NOMO-1 (cell line): ENCODE data around the gene SEPTIN10.
A peak's percentile ranks its signal among the peaks of the same experiment; 100 is the strongest.
"Not testable (repeated sequence)": the region's sequence is repeated elsewhere in the genome, so short reads cannot be mapped to it uniquely, and the experiment has no call there.

ENCODE experiments used
- DNase-seq, 2 experiments: peaks; one replicate each; lab custom pipeline; 2025; ENCODE audit not compliant: unreplicated experiment in 2 of 2; lab: John Stamatoyannopoulos, UW

SEPTIN10 gene

GRCh38 chr2:109554758-109555157 is 59.0 kb downstream of the SEPTIN10 start:
- no peak for DNase-seq

GRCh38 chr2:109549016-109549590 is 64.7 kb downstream of the SEPTIN10 start:
- DNase-seq = no peak

- DNase-seq = no peak
These were observed 66.5 kb downstream of the SEPTIN10 start for GRCh38 chr2:109547280-109547679.

GRCh38 chr2:109545828-109546713 is 67.7 kb downstream of the SEPTIN10 start:
- DNase-seq = peak; percentile 8 to 18

GRCh38 chr2:109542384-109542783 is 71.4 kb downstream of the SEPTIN10 start:
- no peak for DNase-seq

- DNase-seq = no peak
These were observed 75.2 kb downstream of the SEPTIN10 start for GRCh38 chr2:109538546-109538945.

- DNase-seq = no peak
These were observed 76.1 kb downstream of the SEPTIN10 start for GRCh38 chr2:109537565-109538222.

GRCh38 chr2:109536556-109536955 is 77.2 kb downstream of the SEPTIN10 start:
- DNase-seq = not testable (repeated sequence)

GRCh38 chr2:109535217-109535946 is 78.4 kb downstream of the SEPTIN10 start:
- DNase-seq = no peak

GRCh38 chr2:109533823-109534222 is 79.9 kb downstream of the SEPTIN10 start:
- no peak for DNase-seq

- DNase-seq = no peak
These were observed 81.1 kb downstream of the SEPTIN10 start for GRCh38 chr2:109532728-109533076.

- no peak for DNase-seq
These were observed 81.7 kb downstream of the SEPTIN10 start for GRCh38 chr2:109531896-109532727.

- DNase-seq = no peak
These were observed 82.5 kb downstream of the SEPTIN10 start for GRCh38 chr2:109531221-109531620.

- no peak for DNase-seq
These were observed 83.1 kb downstream of the SEPTIN10 start for GRCh38 chr2:109530712-109531111.

GRCh38 chr2:109529532-109530449 is 84.0 kb downstream of the SEPTIN10 start:
- DNase-seq = no peak

- no peak for DNase-seq
These were observed 84.8 kb downstream of the SEPTIN10 start for GRCh38 chr2:109528811-109529501.

- no peak for DNase-seq
These were observed 85.7 kb downstream of the SEPTIN10 start for GRCh38 chr2:109527846-109528705.

- no peak for DNase-seq
These were observed 86.7 kb downstream of the SEPTIN10 start for GRCh38 chr2:109527079-109527478.
